Kidney (tissue), 14 donors: Measurements from ENCODE around the gene KLHL29. TPM values are rescaled to one million over a fixed set of nuclear protein-coding genes. Genes with fewer than 3 reads are reported as not detected.
A peak's percentile ranks its signal among the peaks of the same experiment; 100 is the strongest.

Experiments
- DNase-seq, 5 donors: peaks; one replicate each; pipeline ENCODE4 v3.0.0-alpha.2; 2013 to 2020
- FAIRE-seq: peaks from 2 replicates; lab custom pipeline; 2012; peaks lifted over from hg19 to GRCh38; lab: Jason Lieb, UNC
- H3K27ac ChIP-seq, 2 donors: one replicate each; pipeline ENCODE4 v1.7.0; 2013; ENCODE audit warnings: low read depth in 2 of 2, low read length in 2 of 2, inconsistent platforms in 1 of 2
- H3K27me3 ChIP-seq: one replicate; pipeline ENCODE4 v1.7.1; 2013; ENCODE audit warnings: low read length, inconsistent platforms; ENCODE audit not compliant: control insufficient read depth, insufficient read depth
- H3K36me3 ChIP-seq, 3 donors: one replicate each; pipeline versions ENCODE4 v1.7.0 to v1.7.1; 2013; ENCODE audit warnings: low read length in 3 of 3, control low read depth in 1 of 3, inconsistent platforms in 1 of 3; ENCODE audit not compliant: insufficient read depth in 3 of 3, control insufficient read depth in 2 of 3
- H3K4me1 ChIP-seq, 3 donors: one replicate each; pipeline versions ENCODE4 v1.7.0 to v1.7.1; 2013; ENCODE audit warnings: low read length in 3 of 3, inconsistent platforms in 1 of 3, low read depth in 1 of 3; ENCODE audit not compliant: control insufficient read depth in 2 of 3, insufficient read depth in 2 of 3
- H3K4me3 ChIP-seq, 3 donors: one replicate each; pipeline versions ENCODE4 v1.7.0 to v1.8.1; 2013; ENCODE audit warnings: low read length in 3 of 3, control low read depth in 1 of 3, inconsistent platforms in 1 of 3
- H3K9ac ChIP-seq, 3 donors: one replicate each; pipeline versions ENCODE4 v1.7.0 to v1.7.1; 2013; ENCODE audit warnings: low read length in 3 of 3, control low read depth in 1 of 3, inconsistent platforms in 1 of 3
- H3K9me3 ChIP-seq, 3 donors: one replicate each; pipeline versions ENCODE4 v1.7.0 to v1.7.1; 2013; ENCODE audit warnings: low read length in 3 of 3, control low read depth in 1 of 3, inconsistent platforms in 1 of 3; ENCODE audit not compliant: control insufficient read depth in 2 of 3, insufficient read depth in 1 of 3
- intact Hi-C: fragments of 100-400 bp; cut with DNase I; formaldehyde crosslinking; loops from one replicate; pipeline ENCODE4 v1.11.1; 2022
- polyA plus RNA-seq: library from polyadenylated mRNA; stranded (reverse); fragments of 350-450 nt; fragmentation: Illumina TruSeq; extraction: RNeasy Lipid Tissue Mini Kit (QIAGEN cat#74804); gene quantifications from one replicate; pipeline ENCODE4 v1.2.3, GENCODE V29; 2014; ENCODE audit warnings: low read depth, low replicate concordance; ENCODE audit not compliant: insufficient read depth
- total RNA-seq: library from RNA; stranded (reverse); fragmentation: NEBNext Ultra II Directional; extraction: Animal tissue kit (Norgen Biotek cat#: 25700); gene quantifications from one replicate; pipeline ENCODE4 v1.2.1, GENCODE V29; 2021
- TF ChIP-seq, protein P1 (sequence below): IDR thresholded peaks from 3 replicates; pipeline ENCODE4 v1.5.1; 2012; ENCODE audit warnings: mild to moderate bottlenecking, moderate library complexity, borderline replicate concordance; ENCODE audit not compliant: insufficient read depth; ENCODE audit errors: extremely low read depth
- donor health status: control.
- donor health status: control.
- donor health status: control.
- donor health status: control.
- donor health status: control.
- donor health status: DM: yes; HTN: yes; CAD: no.
- donor health status: Normal renal cell carcinoma (clear cell type).

Gene KLHL29
- total and polyA plus RNA-seq, 2 donors from 2014 or later = 1.5 to 10.5 TPM

DNA sequence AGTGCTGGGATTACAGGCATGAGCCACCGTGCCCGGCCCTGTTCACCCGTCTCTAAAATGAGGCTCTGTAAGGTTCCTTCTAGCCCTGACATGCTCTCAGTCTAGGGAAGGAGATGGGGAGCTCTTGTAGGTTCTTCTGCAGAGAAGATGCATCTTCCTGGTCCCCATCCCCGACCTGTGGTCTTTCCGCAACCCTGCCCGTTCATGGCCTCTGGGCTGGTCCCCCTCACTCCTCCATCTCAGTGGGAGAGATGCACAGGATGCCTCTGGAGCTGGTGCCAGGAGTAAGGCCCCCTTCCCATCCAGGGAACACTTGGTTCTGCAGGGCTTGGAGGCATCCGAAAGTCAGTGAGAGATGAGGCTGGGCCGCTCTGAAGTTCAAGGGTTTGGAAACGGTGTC lies 212.7 kb downstream of the KLHL29 start:
- no peak overlapping the region for H3K27ac ChIP-seq

DNA sequence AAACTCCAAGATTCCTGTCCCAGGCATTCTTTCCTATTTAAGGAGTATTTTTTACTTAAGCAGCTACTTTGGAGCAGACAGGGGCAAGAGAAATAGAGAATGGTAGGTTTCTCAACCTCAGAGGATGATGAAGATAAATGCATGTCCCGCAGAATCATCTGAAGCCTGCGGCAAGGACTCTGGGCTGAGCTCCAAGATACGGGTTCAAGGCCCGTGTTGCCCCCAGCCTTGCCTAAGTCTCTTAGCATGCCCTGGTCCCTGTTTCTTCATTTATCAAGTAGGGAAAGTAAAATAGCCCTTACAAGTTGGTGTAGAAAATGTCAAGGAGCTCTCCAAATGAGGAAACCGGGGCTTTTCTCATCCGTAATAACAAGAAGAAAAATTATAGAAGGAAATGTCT lies 214.0 kb downstream of the KLHL29 start:
- Histone ChIP-seq H3K4me1 (peaks cover 0 to 2% (median 0%) of the 10 kb centered on the region in 3 donors), H3K27me3 (no peaks in the 10 kb centered on the region), H3K9me3 (no peaks in the 10 kb centered on the region), H3K4me3 (no peak overlapping the region), H3K9ac (no peak overlapping the region), H3K36me3 (no peaks in the 10 kb centered on the region), H3K27ac (no peak overlapping the region)
- no peak for FAIRE-seq
- DNase-seq = no peak
- TF ChIP-seq, protein P1, sequence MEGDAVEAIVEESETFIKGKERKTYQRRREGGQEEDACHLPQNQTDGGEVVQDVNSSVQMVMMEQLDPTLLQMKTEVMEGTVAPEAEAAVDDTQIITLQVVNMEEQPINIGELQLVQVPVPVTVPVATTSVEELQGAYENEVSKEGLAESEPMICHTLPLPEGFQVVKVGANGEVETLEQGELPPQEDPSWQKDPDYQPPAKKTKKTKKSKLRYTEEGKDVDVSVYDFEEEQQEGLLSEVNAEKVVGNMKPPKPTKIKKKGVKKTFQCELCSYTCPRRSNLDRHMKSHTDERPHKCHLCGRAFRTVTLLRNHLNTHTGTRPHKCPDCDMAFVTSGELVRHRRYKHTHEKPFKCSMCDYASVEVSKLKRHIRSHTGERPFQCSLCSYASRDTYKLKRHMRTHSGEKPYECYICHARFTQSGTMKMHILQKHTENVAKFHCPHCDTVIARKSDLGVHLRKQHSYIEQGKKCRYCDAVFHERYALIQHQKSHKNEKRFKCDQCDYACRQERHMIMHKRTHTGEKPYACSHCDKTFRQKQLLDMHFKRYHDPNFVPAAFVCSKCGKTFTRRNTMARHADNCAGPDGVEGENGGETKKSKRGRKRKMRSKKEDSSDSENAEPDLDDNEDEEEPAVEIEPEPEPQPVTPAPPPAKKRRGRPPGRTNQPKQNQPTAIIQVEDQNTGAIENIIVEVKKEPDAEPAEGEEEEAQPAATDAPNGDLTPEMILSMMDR = no peak
- intact Hi-C loops = no loop called here

More for the DNA sequence above, 212.7 kb downstream of the KLHL29 start:
- no peaks in the 10 kb centered on the region for H3K27me3 ChIP-seq
- no peaks in the 10 kb centered on the region for H3K36me3 ChIP-seq
- H3K4me1 ChIP-seq = peaks cover 0 to 2% (median 0%) of the 10 kb centered on the region in 3 donors
- FAIRE-seq = no peak
- no peak for DNase-seq
- intact Hi-C loops = no loop called here
- TF ChIP-seq, protein P1 = no peak
- no peak overlapping the region for H3K4me3 ChIP-seq
- H3K9ac ChIP-seq = no peak overlapping the region
- no peaks in the 10 kb centered on the region for H3K9me3 ChIP-seq

DNA sequence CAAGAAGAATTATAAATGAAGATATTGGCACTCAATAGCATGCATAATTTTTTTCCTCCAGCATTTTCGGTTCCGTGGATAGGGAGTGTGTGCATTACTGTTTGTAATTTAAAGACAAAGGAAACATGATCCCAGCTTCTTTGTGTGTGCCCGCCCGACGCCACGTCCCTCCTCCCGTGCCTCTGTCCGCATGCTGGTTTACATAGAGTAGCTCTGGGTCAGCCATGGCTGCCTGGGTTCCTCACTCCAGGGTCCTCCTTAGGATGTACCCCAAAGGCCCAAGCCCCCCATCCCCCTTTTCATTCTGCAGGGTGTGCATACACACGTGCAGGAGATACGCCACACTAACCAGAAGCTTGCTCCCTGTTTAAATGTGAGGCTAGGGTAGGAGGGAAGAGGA lies 214.7 kb downstream of the KLHL29 start:
- Histone ChIP-seq H3K36me3 (no peaks in the 10 kb centered on the region), H3K27me3 (no peaks in the 10 kb centered on the region), H3K9me3 (no peaks in the 10 kb centered on the region), H3K27ac (no peak overlapping the region), H3K4me1 (peaks cover 0 to 2% (median 0%) of the 10 kb centered on the region in 3 donors), H3K4me3 (no peak overlapping the region), H3K9ac (no peak overlapping the region)
- peak in 2 of 5 donors; percentile 65 to 73 for DNase-seq
- intact Hi-C loops = no loop called here
- TF ChIP-seq, protein P1 = no peak
- FAIRE-seq = no peak

DNA sequence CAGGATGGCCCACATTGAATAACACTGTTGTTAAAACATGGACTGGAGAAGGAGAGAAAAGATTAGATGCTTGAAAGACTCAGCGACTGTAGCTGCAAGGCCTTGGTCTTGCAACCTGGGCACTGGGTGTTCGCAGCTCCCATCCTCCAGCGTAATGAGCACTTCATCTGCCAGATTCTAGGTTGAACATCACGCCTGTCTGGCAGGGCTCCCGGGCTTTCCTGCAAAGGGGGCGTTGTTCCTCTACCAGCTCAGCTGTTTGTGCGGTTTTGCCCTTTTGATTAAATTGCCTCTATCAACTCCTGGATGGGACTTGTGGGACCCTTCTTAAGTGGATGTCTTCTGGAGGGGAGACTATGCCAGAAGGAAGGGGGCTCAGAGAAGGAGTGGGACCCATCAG lies 215.4 kb downstream of the KLHL29 start:
- Histone ChIP-seq H3K9ac (no peak overlapping the region), H3K36me3 (no peaks in the 10 kb centered on the region), H3K27ac (no peak overlapping the region), H3K9me3 (no peaks in the 10 kb centered on the region), H3K27me3 (no peaks in the 10 kb centered on the region), H3K4me3 (no peak overlapping the region), H3K4me1 (peaks cover 0 to 2% (median 0%) of the 10 kb centered on the region in 3 donors)
- TF ChIP-seq, protein P1 = no peak
- intact Hi-C loops = no loop called here
- DNase-seq (peak in 1 of 5 donors; percentile 35), FAIRE-seq (no peak)
